CD1c-positive myeloid dendritic cell (primary cell): Measurements from ENCODE around the gene CD27.
"Not testable (repeated sequence)": the region's sequence is repeated elsewhere in the genome, so short reads cannot be mapped to it uniquely, and the experiment has no call there.

Source experiments
- DNase-seq: peaks from one replicate; pipeline ENCODE4 v3.0.0-alpha.2; 2016; ENCODE audit errors: extremely low spot score

Gene CD27

GRCh38 chr12:6488240-6488639 is 43.5 kb downstream of the CD27 start:
- no peak for DNase-seq

GRCh38 chr12:6489449-6489848 is 44.7 kb downstream of the CD27 start:
- no peak for DNase-seq

GRCh38 chr12:6490673-6491072 is 45.9 kb downstream of the CD27 start:
- DNase-seq: not testable (repeated sequence)

- DNase-seq: peak; percentile 97
Observed at GRCh38 chr12:6492838-6493496, 48.2 kb downstream of the CD27 start, which contains the start of gene MRPL51. Gene MRPL51 (minus strand): TSS chr12:6493262. CDS start chr12:6493136, 126 bp downstream.

GRCh38 chr12:6493497-6494257 is 48.9 kb downstream of the CD27 start, which contains the start of gene NCAPD2:
Gene NCAPD2 (plus strand): TSS chr12:6494102. CDS start chr12:6495099, 997 bp downstream.
- peak; percentile 98 for DNase-seq

GRCh38 chr12:6494258-6494743 is 49.5 kb downstream of the CD27 start:
- DNase-seq: no peak

- no peak for DNase-seq
Observed at GRCh38 chr12:6494968-6495367, 50.2 kb downstream of the CD27 start.

- DNase-seq: not testable (repeated sequence)
Observed at GRCh38 chr12:6497291-6497690, 52.5 kb downstream of the CD27 start.

GRCh38 chr12:6500466-6500865 is 55.7 kb downstream of the CD27 start:
- no peak for DNase-seq
